Vagina (tissue), 2 donors: ENCODE measurements around the gene ATP6V0C.

ENCODE experiments used
- POLR2A ChIP-seq, 2 donors: fragments of 450-650 bp; IDR thresholded peaks; one replicate each; pipeline ENCODE4 v1.6.1; 2017; ENCODE audit warnings: antibody characterized with exemption in 2 of 2, mild to moderate bottlenecking in 2 of 2, moderate library complexity in 2 of 2
- TF ChIP-seq, protein P1 (sequence below), 3 experiments: fragments of 450-650 bp in 2 of 3; fragments of 200-600 bp in 1 of 3; sonication (generic) in 1 of 3; IDR thresholded peaks; one replicate each; pipeline ENCODE4 v1.5.1; 2017 to 2019; ENCODE audit warnings: antibody characterized with exemption in 3 of 3, mild to moderate bottlenecking in 2 of 3, moderate library complexity in 2 of 3

DNA sequence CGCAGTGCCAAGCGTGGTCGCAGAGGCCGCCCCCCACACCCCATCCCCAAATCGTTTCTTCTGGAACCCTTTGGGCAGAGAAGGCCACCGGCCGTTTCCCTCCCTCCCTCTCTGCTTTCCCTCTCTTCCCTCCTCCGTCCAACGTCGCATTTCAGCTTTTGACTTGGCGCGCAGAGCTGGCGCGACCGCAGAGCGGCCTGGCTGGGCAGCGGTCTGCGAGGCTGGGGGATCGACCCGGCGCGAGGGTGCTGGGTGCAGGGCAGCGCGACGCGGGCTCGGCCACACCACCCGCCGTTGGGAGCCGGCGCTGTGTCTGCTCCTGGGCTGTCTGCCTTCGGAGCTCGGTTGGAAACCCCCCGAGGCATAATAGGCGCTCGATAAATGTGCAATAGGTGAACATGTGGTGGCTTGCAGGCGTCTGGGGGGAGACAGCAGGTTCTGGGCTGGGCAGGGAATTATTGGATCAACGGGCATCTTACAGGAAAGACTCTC, 45.5 kb upstream of the ATP6V0C start:
- TF ChIP-seq, protein P1, sequence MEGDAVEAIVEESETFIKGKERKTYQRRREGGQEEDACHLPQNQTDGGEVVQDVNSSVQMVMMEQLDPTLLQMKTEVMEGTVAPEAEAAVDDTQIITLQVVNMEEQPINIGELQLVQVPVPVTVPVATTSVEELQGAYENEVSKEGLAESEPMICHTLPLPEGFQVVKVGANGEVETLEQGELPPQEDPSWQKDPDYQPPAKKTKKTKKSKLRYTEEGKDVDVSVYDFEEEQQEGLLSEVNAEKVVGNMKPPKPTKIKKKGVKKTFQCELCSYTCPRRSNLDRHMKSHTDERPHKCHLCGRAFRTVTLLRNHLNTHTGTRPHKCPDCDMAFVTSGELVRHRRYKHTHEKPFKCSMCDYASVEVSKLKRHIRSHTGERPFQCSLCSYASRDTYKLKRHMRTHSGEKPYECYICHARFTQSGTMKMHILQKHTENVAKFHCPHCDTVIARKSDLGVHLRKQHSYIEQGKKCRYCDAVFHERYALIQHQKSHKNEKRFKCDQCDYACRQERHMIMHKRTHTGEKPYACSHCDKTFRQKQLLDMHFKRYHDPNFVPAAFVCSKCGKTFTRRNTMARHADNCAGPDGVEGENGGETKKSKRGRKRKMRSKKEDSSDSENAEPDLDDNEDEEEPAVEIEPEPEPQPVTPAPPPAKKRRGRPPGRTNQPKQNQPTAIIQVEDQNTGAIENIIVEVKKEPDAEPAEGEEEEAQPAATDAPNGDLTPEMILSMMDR (IDR thresholded peaks at IDR 0.05), result no peak
- no peak for TF ChIP-seq POLR2A (IDR thresholded peaks at IDR 0.05)
